ENCODE measurements around the gene C1orf226. TPM values are rescaled to one million over a fixed set of nuclear protein-coding genes. Genes with fewer than 3 reads are reported as not detected.

Gene C1orf226, protein sequence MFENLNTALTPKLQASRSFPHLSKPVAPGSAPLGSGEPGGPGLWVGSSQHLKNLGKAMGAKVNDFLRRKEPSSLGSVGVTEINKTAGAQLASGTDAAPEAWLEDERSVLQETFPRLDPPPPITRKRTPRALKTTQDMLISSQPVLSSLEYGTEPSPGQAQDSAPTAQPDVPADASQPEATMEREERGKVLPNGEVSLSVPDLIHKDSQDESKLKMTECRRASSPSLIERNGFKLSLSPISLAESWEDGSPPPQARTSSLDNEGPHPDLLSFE
- under 0.01 TPM in 1 of 2 replicates, not detected in the other for total RNA-seq (ENCODE audit: low replicate concordance)

DNA sequence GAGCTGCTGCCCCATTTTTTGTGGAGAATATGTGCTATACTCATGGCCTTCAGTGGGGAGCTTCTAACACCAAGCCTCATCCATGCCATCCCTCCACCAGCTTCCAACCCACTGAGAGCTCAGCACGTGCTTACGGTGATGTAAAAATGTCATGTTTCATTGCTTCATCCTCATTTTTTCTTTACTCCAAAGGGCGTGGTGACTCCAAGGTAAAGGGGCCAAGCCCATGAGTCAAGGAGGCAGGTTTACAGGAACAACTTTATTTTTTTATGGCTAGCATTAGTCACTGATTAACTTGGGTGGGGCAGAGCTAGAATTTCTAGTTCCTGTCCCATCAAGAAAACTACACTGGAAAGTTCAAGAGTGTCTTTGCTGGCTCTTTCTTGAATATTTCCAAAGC is at the start of gene C1orf226:
C1orf226 (plus strand) TSS at position 346 of the 400 bp plus-strand sequence. CDS start 174 bp downstream, outside the sequence.

DNA sequence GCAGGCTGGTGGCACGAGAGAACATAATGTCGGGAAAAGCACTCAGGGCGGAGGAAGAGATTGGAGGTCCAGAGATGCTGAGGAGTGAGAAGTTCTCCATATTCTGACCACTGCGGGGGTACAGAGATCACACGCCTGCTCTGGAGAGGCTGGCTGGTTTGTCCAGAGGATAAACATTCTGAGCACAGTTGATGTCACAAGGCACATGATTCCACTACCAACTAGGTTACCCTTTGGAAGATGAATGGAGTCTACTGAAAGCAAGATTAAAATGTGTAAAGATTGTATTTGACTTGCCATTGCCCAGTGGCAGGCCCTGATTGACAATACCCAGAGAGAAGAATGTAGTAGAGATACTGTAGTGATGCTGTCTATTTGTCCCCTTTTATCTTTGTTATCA is 4.8 kb upstream of the C1orf226 start, which contains the start of gene SPATA46:
SPATA46 (minus strand) TSS at position 164 of the 400 bp plus-strand sequence; CDS start at position 100, 64 bp downstream.

DNA sequence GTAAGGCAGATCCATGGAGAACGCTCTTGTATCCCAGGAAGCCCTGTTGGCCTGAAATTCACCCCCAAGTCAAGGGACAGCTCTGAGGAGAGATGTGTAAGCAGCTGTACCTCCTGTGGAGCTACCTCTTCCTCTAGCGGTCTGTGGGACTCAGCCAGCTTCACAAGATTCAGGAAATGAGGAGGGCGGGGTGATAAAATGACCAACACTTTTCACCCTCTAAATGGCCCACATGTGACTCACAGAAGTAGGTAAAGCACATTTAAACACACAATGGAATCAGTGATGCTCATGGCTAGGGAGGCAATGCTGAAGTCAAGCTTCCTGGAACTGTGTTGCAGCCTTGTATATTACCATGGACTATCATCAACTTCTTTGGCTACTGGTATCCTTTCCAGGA is 30.5 kb downstream of the C1orf226 start, which contains the start of gene SH2D1B:
SH2D1B (minus strand) TSS at position 135 of the 400 bp plus-strand sequence; CDS start at position 15, 120 bp downstream.

Other genes starting within 250 kb of the C1orf226 start
- not detected in 2 replicates for gene SPATA46, start 4.9 kb upstream of the C1orf226 start, total RNA-seq (ENCODE audit: low replicate concordance)
- not detected in 2 replicates for gene SH2D1B, start 30.4 kb downstream of the C1orf226 start, total RNA-seq (ENCODE audit: low replicate concordance)
- 20.4 and 54.1 TPM in 2 replicates for gene UHMK1, start 116.1 kb downstream of the C1orf226 start, total RNA-seq (ENCODE audit: low replicate concordance)
- gene UAP1, start 180.0 kb downstream of the C1orf226 start, total RNA-seq (ENCODE audit: low replicate concordance): 63.3 and 136 TPM in 2 replicates

Data from smooth muscle cell of the coronary artery (primary cell).